Smooth muscle cell (in vitro differentiated cells): ENCODE results near the gene PDGFD. TPM values are rescaled to one million over a fixed set of nuclear protein-coding genes. Genes with fewer than 3 reads are reported as not detected.

Experiments
- DNase-seq: peaks from one replicate; lab custom pipeline; 2025; ENCODE audit not compliant: unreplicated experiment; lab: John Stamatoyannopoulos, UW
- H2AFZ ChIP-seq: fragments of 200-600 bp; sonication (generic); 2 replicates; pipeline ENCODE4 v1.6.0; 2016; ENCODE audit warnings: antibody characterized with exemption, low read depth, mild to moderate bottlenecking
- H3F3A ChIP-seq: fragments of 200-600 bp; sonication (generic); 2 replicates; pipeline ENCODE4 v1.6.0; 2017; ENCODE audit warnings: antibody characterized with exemption, low read depth
- H3K27ac ChIP-seq: fragments of 200-600 bp; sonication (generic); 2 replicates; pipeline ENCODE4 v1.5.1; 2016; ENCODE audit warnings: low read depth, mild to moderate bottlenecking
- H3K27me3 ChIP-seq: fragments of 200-600 bp; sonication (generic); 2 replicates; pipeline ENCODE4 v1.6.1; 2016; ENCODE audit warnings: low read depth, mild to moderate bottlenecking
- H3K36me3 ChIP-seq: fragments of 200-600 bp; sonication (generic); 2 replicates; pipeline ENCODE4 v1.5.1; 2016; ENCODE audit warnings: low read depth
- H3K4me1 ChIP-seq: fragments of 200-600 bp; sonication (generic); 2 replicates; pipeline ENCODE4 v1.5.1; 2016; ENCODE audit warnings: low read depth
- H3K4me2 ChIP-seq: fragments of 200-600 bp; sonication (generic); 2 replicates; pipeline ENCODE4 v1.6.0; 2016; ENCODE audit warnings: mild to moderate bottlenecking
- H3K4me3 ChIP-seq: fragments of 200-600 bp; sonication (generic); 2 replicates; pipeline ENCODE4 v1.5.1; 2016; ENCODE audit warnings: mild to moderate bottlenecking
- H3K79me2 ChIP-seq: fragments of 200-600 bp; sonication (generic); 2 replicates; pipeline ENCODE4 v1.6.0; 2016; ENCODE audit warnings: low read depth, mild to moderate bottlenecking
- H3K9ac ChIP-seq: fragments of 200-600 bp; sonication (generic); 2 replicates; pipeline ENCODE4 v1.6.0; 2016; ENCODE audit warnings: low read depth
- H3K9me3 ChIP-seq: fragments of 200-600 bp; sonication (generic); replicated peaks from 2 replicates; pipeline ENCODE4 v1.5.1; 2016; ENCODE audit warnings: low read depth
- H4K20me1 ChIP-seq: fragments of 200-600 bp; sonication (generic); 2 replicates; pipeline ENCODE4 v1.6.0; 2016; ENCODE audit warnings: low read depth
- CTCF ChIP-seq: fragments of 200-600 bp; sonication (generic); IDR thresholded peaks from 2 replicates; pipeline ENCODE4 v1.5.1; 2017; ENCODE audit warnings: borderline replicate concordance, mild to moderate bottlenecking, antibody characterized with exemption; ENCODE audit not compliant: insufficient read depth, poor library complexity, severe bottlenecking
- WGBS: methylation state at CpG from one replicate; pipeline ENCODE4 v1.1.7; 2016; ENCODE audit warnings: low lambda C conversion rate; 5-methylcytosine and 5-hydroxymethylcytosine counted together
- polyA plus RNA-seq: library from polyadenylated mRNA; unstranded; fragments of >200 nt; fragmentation: Nextera tagmentation; extraction: Ambion mirVana; gene quantifications from 2 replicates; pipeline ENCODE4 v1.2.1, GENCODE V29; 2016
- total RNA-seq: library from RNA; depleted of rRNA; stranded (reverse); fragments of >200 nt; gene quantifications from 2 replicates; pipeline ENCODE4 v1.2.3, GENCODE V29; 2014

PDGFD gene
- total and polyA plus RNA-seq, 2 experiments from 2014 or later, result 1.5 to 10.0 TPM

GRCh38 chr11:104091281-104092096 lies 72.5 kb downstream of the PDGFD start:
- Histone ChIP-seq H3K9ac (no peak overlapping the region), H3K4me3 (no peak overlapping the region), H3K27ac (no peak overlapping the region), H3K4me2 (no peak overlapping the region), H3K4me1 (no peaks in the 10 kb centered on the region), H3F3A (no peaks in the 10 kb centered on the region), H3K79me2 (no peaks in the 10 kb centered on the region), H2AFZ (no peak overlapping the region), H4K20me1 (no peaks in the 10 kb centered on the region), H3K36me3 (no peaks in the 10 kb centered on the region), H3K27me3 (no peaks in the 10 kb centered on the region), H3K9me3 (no peaks in the 10 kb centered on the region)
- DNase-seq, result no peak
- TF ChIP-seq CTCF, result no peak
- 76% methylated on average over 4 of the region's 4 CpGs for WGBS

- Histone ChIP-seq H3K4me1 (no peaks in the 10 kb centered on the region), H4K20me1 (no peaks in the 10 kb centered on the region), H3K79me2 (no peaks in the 10 kb centered on the region), H2AFZ (no peak overlapping the region), H3K36me3 (no peaks in the 10 kb centered on the region), H3F3A (no peaks in the 10 kb centered on the region), H3K4me3 (no peak overlapping the region), H3K27me3 (no peaks in the 10 kb centered on the region), H3K9ac (no peak overlapping the region), H3K9me3 (no peaks in the 10 kb centered on the region), H3K27ac (no peak overlapping the region), H3K4me2 (no peak overlapping the region)
- DNase-seq, result no peak
- WGBS, result 70% methylated on average over 3 of the region's 3 CpGs
- no peak for TF ChIP-seq CTCF
These were observed 73.2 kb downstream of the PDGFD start for GRCh38 chr11:104090767-104091166.

- Histone ChIP-seq H3K9me3 (no peaks in the 10 kb centered on the region), H2AFZ (no peak overlapping the region), H3K4me2 (no peak overlapping the region), H4K20me1 (no peaks in the 10 kb centered on the region), H3K27me3 (no peaks in the 10 kb centered on the region), H3K4me1 (no peaks in the 10 kb centered on the region), H3K36me3 (no peaks in the 10 kb centered on the region), H3K79me2 (no peaks in the 10 kb centered on the region), H3F3A (no peaks in the 10 kb centered on the region), H3K4me3 (no peak overlapping the region), H3K9ac (no peak overlapping the region), H3K27ac (no peak overlapping the region)
- no peak for TF ChIP-seq CTCF
- WGBS, result 75% methylated on average over 2 of the region's 2 CpGs
- no peak for DNase-seq
These were observed 74.5 kb downstream of the PDGFD start for GRCh38 chr11:104089481-104089880.

- Histone ChIP-seq H3K9me3 (no peaks in the 10 kb centered on the region), H4K20me1 (no peaks in the 10 kb centered on the region), H3K4me2 (no peak overlapping the region), H3K4me3 (no peak overlapping the region), H3K27ac (no peak overlapping the region), H3K79me2 (no peaks in the 10 kb centered on the region), H3K36me3 (no peaks in the 10 kb centered on the region), H3K27me3 (no peaks in the 10 kb centered on the region), H3F3A (no peaks in the 10 kb centered on the region), H2AFZ (no peak overlapping the region), H3K4me1 (no peaks in the 10 kb centered on the region), H3K9ac (no peak overlapping the region)
- no peak for TF ChIP-seq CTCF
- WGBS, result 79% methylated on average over 5 of the region's 5 CpGs
- no peak for DNase-seq
These were observed 77.3 kb downstream of the PDGFD start for GRCh38 chr11:104086621-104087020.
